SK-N-SH treated with all-trans-retinoic acid at 6 μM for 48 hours (cell line): ENCODE results near the gene MTHFS.

Experiments
- ARNTL ChIP-seq: fragments of 450-650 bp; formaldehyde crosslinking; IDR thresholded peaks from 2 replicates; pipeline ENCODE4 v1.5.0; 2020; ENCODE audit warnings: low read depth, mild to moderate bottlenecking, moderate library complexity, borderline replicate concordance
- BACH2 ChIP-seq: fragments of 250-450 bp; sonication (Bioruptor Pico); IDR thresholded peaks from 2 replicates; pipeline ENCODE4 v1.9.0; 2021; ENCODE audit warnings: mild to moderate bottlenecking, borderline replicate concordance
- CSDC2 ChIP-seq: fragments of 250-450 bp; sonication (Bioruptor Pico); IDR thresholded peaks from 2 replicates; pipeline ENCODE4 v1.5.0; 2020; ENCODE audit warnings: mild to moderate bottlenecking, moderate library complexity
- ISL1 ChIP-seq: fragments of 250-450 bp; sonication (Bioruptor Pico); IDR thresholded peaks from 2 replicates; pipeline ENCODE4 v2.1.2; 2022; ENCODE audit warnings: mild to moderate bottlenecking, moderate library complexity
- PPARA ChIP-seq: fragments of 250-450 bp; sonication (Bioruptor Pico); IDR thresholded peaks from 2 replicates; pipeline ENCODE4 v1.5.0; 2020; ENCODE audit warnings: mild to moderate bottlenecking, borderline replicate concordance
- RARB ChIP-seq: fragments of 250-450 bp; sonication (Bioruptor Pico); IDR thresholded peaks from 2 replicates; pipeline ENCODE4 v1.8.0; 2021; ENCODE audit warnings: mild to moderate bottlenecking, moderate library complexity
- TCF4 ChIP-seq: fragments of 250-450 bp; sonication (Bioruptor Pico); IDR thresholded peaks from 2 replicates; pipeline ENCODE4 v1.8.0; 2021; ENCODE audit warnings: mild to moderate bottlenecking, moderate library complexity, borderline replicate concordance
- ZFP30 ChIP-seq: fragments of 450-650 bp; formaldehyde crosslinking; IDR thresholded peaks from 2 replicates; pipeline ENCODE4 v1.5.0; 2022; ENCODE audit warnings: mild to moderate bottlenecking, moderate library complexity
- ZNF565 ChIP-seq: fragments of 450-650 bp; formaldehyde crosslinking; conservative IDR thresholded peaks from 2 replicates; pipeline ENCODE4 v1.5.0; 2020; ENCODE audit warnings: low read depth, mild to moderate bottlenecking, moderate library complexity
- ZNF8 ChIP-seq: fragments of 450-650 bp; formaldehyde crosslinking; IDR thresholded peaks from 2 replicates; pipeline ENCODE4 v1.5.0; 2020; ENCODE audit warnings: mild to moderate bottlenecking, moderate library complexity
- TF ChIP-seq, protein P1 (sequence below): fragments of 250-450 bp; sonication (Bioruptor Pico); IDR thresholded peaks from 2 replicates; pipeline ENCODE4 v1.5.1; 2020; ENCODE audit warnings: low read depth, mild to moderate bottlenecking, moderate library complexity
- TF ChIP-seq, protein P2 (sequence below): fragments of 250-450 bp; sonication (Bioruptor Pico); IDR thresholded peaks from 2 replicates; pipeline ENCODE4 v1.8.0; 2020; ENCODE audit warnings: mild to moderate bottlenecking, moderate library complexity, borderline replicate concordance
- TF ChIP-seq, protein P3 (sequence below): fragments of 250-450 bp; sonication (Bioruptor Pico); IDR thresholded peaks from 2 replicates; pipeline ENCODE4 v1.5.0; 2020; ENCODE audit warnings: mild to moderate bottlenecking, moderate library complexity
- TF ChIP-seq, protein P4 (sequence below): fragments of 250-450 bp; sonication (Bioruptor Pico); IDR thresholded peaks from 2 replicates; pipeline ENCODE4 v1.8.0; 2021; ENCODE audit warnings: low read depth, mild to moderate bottlenecking, moderate library complexity, borderline replicate concordance

DNA sequence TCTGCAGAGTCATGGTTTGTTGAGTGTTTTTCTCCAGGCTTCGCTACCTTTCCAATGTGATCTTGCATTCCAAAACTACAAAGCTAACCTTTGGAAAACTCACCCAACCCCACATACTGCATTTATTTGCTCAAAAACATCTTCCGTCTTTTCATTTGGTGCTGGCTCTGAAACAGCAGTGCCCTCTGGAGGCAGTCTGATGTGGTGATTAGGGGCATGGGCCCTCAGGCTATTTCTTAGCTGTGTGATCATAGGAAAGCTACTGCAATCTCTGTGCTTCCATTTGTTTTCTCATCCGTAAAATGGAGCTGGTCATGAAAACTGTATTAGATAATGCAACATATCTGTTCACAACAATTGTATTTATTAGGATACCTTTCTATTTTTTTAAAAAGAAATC, 47.0 kb downstream of the MTHFS start:
- no peak for TF ChIP-seq RARB (CRISPR knock-in tag)
- TF ChIP-seq, protein P1, sequence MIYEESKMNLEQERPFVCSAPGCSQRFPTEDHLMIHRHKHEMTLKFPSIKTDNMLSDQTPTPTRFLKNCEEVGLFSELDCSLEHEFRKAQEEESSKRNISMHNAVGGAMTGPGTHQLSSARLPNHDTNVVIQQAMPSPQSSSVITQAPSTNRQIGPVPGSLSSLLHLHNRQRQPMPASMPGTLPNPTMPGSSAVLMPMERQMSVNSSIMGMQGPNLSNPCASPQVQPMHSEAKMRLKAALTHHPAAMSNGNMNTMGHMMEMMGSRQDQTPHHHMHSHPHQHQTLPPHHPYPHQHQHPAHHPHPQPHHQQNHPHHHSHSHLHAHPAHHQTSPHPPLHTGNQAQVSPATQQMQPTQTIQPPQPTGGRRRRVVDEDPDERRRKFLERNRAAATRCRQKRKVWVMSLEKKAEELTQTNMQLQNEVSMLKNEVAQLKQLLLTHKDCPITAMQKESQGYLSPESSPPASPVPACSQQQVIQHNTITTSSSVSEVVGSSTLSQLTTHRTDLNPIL (CRISPR knock-in tag): no peak
- no peak for TF ChIP-seq CSDC2 (CRISPR knock-in tag)
- TF ChIP-seq TCF4 (CRISPR knock-in tag): no peak
- no peak for TF ChIP-seq ISL1 (CRISPR knock-in tag)
- TF ChIP-seq, protein P2, sequence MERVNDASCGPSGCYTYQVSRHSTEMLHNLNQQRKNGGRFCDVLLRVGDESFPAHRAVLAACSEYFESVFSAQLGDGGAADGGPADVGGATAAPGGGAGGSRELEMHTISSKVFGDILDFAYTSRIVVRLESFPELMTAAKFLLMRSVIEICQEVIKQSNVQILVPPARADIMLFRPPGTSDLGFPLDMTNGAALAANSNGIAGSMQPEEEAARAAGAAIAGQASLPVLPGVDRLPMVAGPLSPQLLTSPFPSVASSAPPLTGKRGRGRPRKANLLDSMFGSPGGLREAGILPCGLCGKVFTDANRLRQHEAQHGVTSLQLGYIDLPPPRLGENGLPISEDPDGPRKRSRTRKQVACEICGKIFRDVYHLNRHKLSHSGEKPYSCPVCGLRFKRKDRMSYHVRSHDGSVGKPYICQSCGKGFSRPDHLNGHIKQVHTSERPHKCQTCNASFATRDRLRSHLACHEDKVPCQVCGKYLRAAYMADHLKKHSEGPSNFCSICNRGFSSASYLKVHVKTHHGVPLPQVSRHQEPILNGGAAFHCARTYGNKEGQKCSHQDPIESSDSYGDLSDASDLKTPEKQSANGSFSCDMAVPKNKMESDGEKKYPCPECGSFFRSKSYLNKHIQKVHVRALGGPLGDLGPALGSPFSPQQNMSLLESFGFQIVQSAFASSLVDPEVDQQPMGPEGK (CRISPR knock-in tag): no peak
- no peak for TF ChIP-seq PPARA (CRISPR knock-in tag)
- no peak for TF ChIP-seq ZFP30 (CRISPR knock-in tag)
- TF ChIP-seq, protein P3, sequence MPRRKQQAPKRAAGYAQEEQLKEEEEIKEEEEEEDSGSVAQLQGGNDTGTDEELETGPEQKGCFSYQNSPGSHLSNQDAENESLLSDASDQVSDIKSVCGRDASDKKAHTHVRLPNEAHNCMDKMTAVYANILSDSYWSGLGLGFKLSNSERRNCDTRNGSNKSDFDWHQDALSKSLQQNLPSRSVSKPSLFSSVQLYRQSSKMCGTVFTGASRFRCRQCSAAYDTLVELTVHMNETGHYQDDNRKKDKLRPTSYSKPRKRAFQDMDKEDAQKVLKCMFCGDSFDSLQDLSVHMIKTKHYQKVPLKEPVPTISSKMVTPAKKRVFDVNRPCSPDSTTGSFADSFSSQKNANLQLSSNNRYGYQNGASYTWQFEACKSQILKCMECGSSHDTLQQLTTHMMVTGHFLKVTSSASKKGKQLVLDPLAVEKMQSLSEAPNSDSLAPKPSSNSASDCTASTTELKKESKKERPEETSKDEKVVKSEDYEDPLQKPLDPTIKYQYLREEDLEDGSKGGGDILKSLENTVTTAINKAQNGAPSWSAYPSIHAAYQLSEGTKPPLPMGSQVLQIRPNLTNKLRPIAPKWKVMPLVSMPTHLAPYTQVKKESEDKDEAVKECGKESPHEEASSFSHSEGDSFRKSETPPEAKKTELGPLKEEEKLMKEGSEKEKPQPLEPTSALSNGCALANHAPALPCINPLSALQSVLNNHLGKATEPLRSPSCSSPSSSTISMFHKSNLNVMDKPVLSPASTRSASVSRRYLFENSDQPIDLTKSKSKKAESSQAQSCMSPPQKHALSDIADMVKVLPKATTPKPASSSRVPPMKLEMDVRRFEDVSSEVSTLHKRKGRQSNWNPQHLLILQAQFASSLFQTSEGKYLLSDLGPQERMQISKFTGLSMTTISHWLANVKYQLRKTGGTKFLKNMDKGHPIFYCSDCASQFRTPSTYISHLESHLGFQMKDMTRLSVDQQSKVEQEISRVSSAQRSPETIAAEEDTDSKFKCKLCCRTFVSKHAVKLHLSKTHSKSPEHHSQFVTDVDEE (CRISPR knock-in tag): no peak
- TF ChIP-seq, protein P4, sequence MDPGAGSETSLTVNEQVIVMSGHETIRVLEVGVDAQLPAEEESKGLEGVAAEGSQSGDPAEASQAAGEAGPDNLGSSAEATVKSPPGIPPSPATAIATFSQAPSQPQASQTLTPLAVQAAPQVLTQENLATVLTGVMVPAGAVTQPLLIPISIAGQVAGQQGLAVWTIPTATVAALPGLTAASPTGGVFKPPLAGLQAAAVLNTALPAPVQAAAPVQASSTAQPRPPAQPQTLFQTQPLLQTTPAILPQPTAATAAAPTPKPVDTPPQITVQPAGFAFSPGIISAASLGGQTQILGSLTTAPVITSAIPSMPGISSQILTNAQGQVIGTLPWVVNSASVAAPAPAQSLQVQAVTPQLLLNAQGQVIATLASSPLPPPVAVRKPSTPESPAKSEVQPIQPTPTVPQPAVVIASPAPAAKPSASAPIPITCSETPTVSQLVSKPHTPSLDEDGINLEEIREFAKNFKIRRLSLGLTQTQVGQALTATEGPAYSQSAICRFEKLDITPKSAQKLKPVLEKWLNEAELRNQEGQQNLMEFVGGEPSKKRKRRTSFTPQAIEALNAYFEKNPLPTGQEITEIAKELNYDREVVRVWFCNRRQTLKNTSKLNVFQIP (CRISPR knock-in tag): no peak
- TF ChIP-seq ZNF8 (CRISPR knock-in tag): no peak
- no peak for TF ChIP-seq ARNTL (CRISPR knock-in tag)
- no peak for TF ChIP-seq ZNF565 (CRISPR knock-in tag)
- no peak for TF ChIP-seq BACH2
